ENCODE results near the gene TREH. TPM values are rescaled to one million over a fixed set of nuclear protein-coding genes. Genes with fewer than 3 reads are reported as not detected.

TREH gene
- total RNA-seq, 5 donors from 2014 or later (not counting 1 experiment from before 2014, with no cell fraction given) = not detected

DNA sequence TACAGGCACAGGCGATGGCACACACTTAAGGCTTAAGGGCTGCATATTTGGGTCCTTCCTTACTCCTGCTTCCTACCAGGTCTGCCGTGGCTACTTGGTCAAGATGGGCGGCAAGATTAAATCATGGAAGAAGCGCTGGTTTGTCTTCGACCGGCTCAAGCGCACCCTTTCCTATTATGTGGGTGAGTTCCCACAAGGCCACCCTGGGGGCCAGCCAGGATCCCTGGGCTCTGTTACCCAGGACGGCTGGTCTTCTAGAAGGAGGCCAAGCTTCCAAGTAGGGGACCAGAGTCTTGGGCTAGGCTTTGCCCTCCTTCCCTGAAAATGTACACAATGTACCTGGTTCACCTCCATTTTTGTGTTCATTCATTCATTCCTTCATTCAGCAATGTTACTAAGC is 29.1 kb downstream of the TREH start:
- Mint-ChIP-seq H3K27me3 (no peaks in the 10 kb centered on the region), H3K27ac (no peak overlapping the region), H3K9me3 (no peaks in the 10 kb centered on the region), H3K4me3 (no peak overlapping the region), H3K36me3 (no peaks in the 10 kb centered on the region), H3K4me1 (peaks cover 9 to 10% (median 10%) of the 10 kb centered on the region in 3 donors)
- no peaks in the 10 kb centered on the region for H3K9me3 ChIP-seq
- ChIA-PET POLR2A (no interaction called here), CTCF (no interaction called here)
- H3K4me3 ChIP-seq (ENCODE audit: control insufficient read depth in 1 of 2, extremely low read depth in 1 of 2, low read length in 1 of 2) = no peak overlapping the region
- 98% methylated on average over 5 of the region's 8 CpGs for WGBS (ENCODE audit: insufficient coverage)
- no peak overlapping the region for H3K27ac ChIP-seq (ENCODE audit: low read length)
- DNase-seq = no peak
- H3K36me3 ChIP-seq (ENCODE audit: control insufficient read depth in 2 of 2, extremely low read depth in 1 of 2, insufficient read depth in 1 of 2, low read length in 1 of 2) = no peaks in the 10 kb centered on the region
- H3K27me3 ChIP-seq (replicated peaks in 1 of 2; ENCODE audit: control insufficient read depth in 2 of 2, extremely low read depth in 1 of 2, insufficient read depth in 2 of 2, low read length in 1 of 2) = no peaks in the 10 kb centered on the region
- no peak for ATAC-seq (replicated peaks in 1 of 4)
- peaks cover 0 to 4% of the 10 kb centered on the region in 2 experiments for H3K4me1 ChIP-seq (ENCODE audit: control insufficient read depth in 1 of 2, extremely low read depth in 1 of 2, insufficient read depth in 2 of 2, low read length in 2 of 2)

DNA sequence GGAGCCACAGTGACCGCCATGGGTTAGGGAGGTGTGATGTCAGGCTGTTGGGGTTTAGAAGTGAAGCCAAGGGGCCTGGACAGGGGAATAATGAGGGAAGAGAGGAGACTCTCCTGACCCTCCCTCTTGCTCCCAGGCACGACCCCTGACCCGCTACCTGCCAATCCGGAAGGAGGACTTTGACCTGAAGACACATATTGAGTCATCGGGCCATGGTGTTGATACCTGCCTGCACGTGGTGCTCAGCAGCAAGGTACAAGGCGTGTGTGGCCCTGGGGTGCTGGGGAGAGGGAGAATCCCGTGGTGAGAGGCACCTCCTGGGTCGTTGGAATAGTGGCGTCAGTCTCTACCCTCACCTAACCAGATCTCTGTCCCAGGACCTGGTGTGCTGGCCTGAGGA is 29.5 kb downstream of the TREH start:
- Mint-ChIP-seq H3K36me3 (no peaks in the 10 kb centered on the region), H3K27me3 (no peaks in the 10 kb centered on the region), H3K9me3 (no peaks in the 10 kb centered on the region), H3K4me3 (no peak overlapping the region), H3K27ac (no peak overlapping the region), H3K4me1 (peaks cover 9 to 10% (median 10%) of the 10 kb centered on the region in 3 donors)
- no peaks in the 10 kb centered on the region for H3K9me3 ChIP-seq
- DNase-seq (no peak), ATAC-seq (replicated peaks in 1 of 4) (no peak)
- CTCF ChIA-PET = no interaction called here
- WGBS (ENCODE audit: insufficient coverage) = 70% methylated on average over 2 of the region's 10 CpGs
- H3K27ac ChIP-seq (ENCODE audit: low read length) = no peak overlapping the region
- no peaks in the 10 kb centered on the region for H3K36me3 ChIP-seq (ENCODE audit: control insufficient read depth in 2 of 2, extremely low read depth in 1 of 2, insufficient read depth in 1 of 2, low read length in 1 of 2)
- H3K27me3 ChIP-seq (replicated peaks in 1 of 2; ENCODE audit: control insufficient read depth in 2 of 2, extremely low read depth in 1 of 2, insufficient read depth in 2 of 2, low read length in 1 of 2) = no peaks in the 10 kb centered on the region
- H3K4me1 ChIP-seq (ENCODE audit: control insufficient read depth in 1 of 2, extremely low read depth in 1 of 2, insufficient read depth in 2 of 2, low read length in 2 of 2) = peaks cover 0 to 4% of the 10 kb centered on the region in 2 experiments
- POLR2A ChIA-PET = no interaction called here
- no peak overlapping the region for H3K4me3 ChIP-seq (ENCODE audit: control insufficient read depth in 1 of 2, extremely low read depth in 1 of 2, low read length in 1 of 2)

DNA sequence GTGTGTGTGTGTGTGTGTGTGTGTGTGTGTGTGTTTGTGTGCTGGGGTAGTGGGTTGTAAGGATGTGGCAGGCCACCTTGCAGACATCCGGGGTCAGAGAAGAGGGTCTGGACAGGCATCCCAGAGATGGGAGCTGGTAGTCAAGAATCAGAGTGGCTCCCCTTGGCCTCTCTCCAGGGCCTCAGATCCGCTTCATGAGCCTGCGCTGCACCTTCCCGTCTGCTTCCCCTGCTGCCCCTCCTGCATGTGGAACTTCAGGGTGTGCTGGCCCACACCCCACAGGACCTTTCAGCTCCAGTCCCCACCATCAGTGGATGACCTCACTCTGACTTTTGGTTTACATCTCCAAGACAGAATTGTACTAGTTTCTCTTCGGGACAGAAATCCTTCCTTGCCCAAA is 31.2 kb downstream of the TREH start:
- no peak for DNase-seq
- 92% methylated on average over 4 of the region's 5 CpGs for WGBS (ENCODE audit: insufficient coverage)
- no peaks in the 10 kb centered on the region for H3K36me3 ChIP-seq (ENCODE audit: control insufficient read depth in 2 of 2, extremely low read depth in 1 of 2, insufficient read depth in 1 of 2, low read length in 1 of 2)
- no peaks in the 10 kb centered on the region for H3K36me3 Mint-ChIP-seq
- no peak overlapping the region for H3K27ac ChIP-seq (ENCODE audit: low read length)
- CTCF ChIA-PET = no interaction called here
- peaks cover 9 to 10% (median 10%) of the 10 kb centered on the region in 3 donors for H3K4me1 Mint-ChIP-seq
- H3K9me3 ChIP-seq = no peaks in the 10 kb centered on the region
- ATAC-seq (replicated peaks in 1 of 4) = no peak
- H3K9me3 Mint-ChIP-seq = no peaks in the 10 kb centered on the region
- H3K4me3 Mint-ChIP-seq = no peak overlapping the region
- no peaks in the 10 kb centered on the region for H3K27me3 Mint-ChIP-seq
- peaks cover 0 to 5% of the 10 kb centered on the region in 2 experiments for H3K27me3 ChIP-seq (replicated peaks in 1 of 2; ENCODE audit: control insufficient read depth in 2 of 2, extremely low read depth in 1 of 2, insufficient read depth in 2 of 2, low read length in 1 of 2)
- H3K4me1 ChIP-seq (ENCODE audit: control insufficient read depth in 1 of 2, extremely low read depth in 1 of 2, insufficient read depth in 2 of 2, low read length in 2 of 2) = peaks cover 0 to 4% of the 10 kb centered on the region in 2 experiments
- H3K27ac Mint-ChIP-seq = no peak overlapping the region
- POLR2A ChIA-PET = no interaction called here
- H3K4me3 ChIP-seq (ENCODE audit: control insufficient read depth in 1 of 2, extremely low read depth in 1 of 2, low read length in 1 of 2) = no peak overlapping the region

DNA sequence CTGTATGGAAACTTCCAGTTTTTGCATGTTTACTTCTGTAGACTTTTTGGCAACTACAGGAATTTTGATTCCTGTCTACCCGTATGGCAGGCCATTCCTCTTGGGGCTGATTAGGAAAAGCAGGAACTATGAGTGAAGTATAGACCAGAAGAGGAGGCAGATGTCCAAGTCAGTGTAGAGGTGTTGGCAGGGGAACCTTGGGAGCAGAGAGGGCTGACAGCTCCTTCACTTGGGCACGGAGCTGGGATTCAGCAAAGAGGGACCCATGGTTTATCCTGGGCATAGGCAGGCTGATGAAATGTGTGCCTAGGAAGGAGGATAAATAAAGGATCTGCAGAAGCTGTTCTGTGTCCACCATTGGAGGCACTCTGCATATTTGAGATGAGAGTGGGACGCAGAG is 33.1 kb downstream of the TREH start:
- 80% methylated on average over 2 of the region's 3 CpGs for WGBS (ENCODE audit: insufficient coverage)
- ChIA-PET CTCF (interaction anchor here in 1 of 2 donors (0.6 kb wide), 2 partner anchors 120 to 288 kb away, joined by 3 to 7 read pairs; no protein-coding TSS in a partner anchor), POLR2A (no interaction called here)
- Histone ChIP-seq H3K36me3 (ENCODE audit: control insufficient read depth in 2 of 2, extremely low read depth in 1 of 2, insufficient read depth in 1 of 2, low read length in 1 of 2) (no peaks in the 10 kb centered on the region), H3K9me3 (no peaks in the 10 kb centered on the region), H3K4me3 (ENCODE audit: control insufficient read depth in 1 of 2, extremely low read depth in 1 of 2, low read length in 1 of 2) (no peak overlapping the region), H3K4me1 (ENCODE audit: control insufficient read depth in 1 of 2, extremely low read depth in 1 of 2, insufficient read depth in 2 of 2, low read length in 2 of 2) (no peaks in the 10 kb centered on the region), H3K27me3 (replicated peaks in 1 of 2; ENCODE audit: control insufficient read depth in 2 of 2, extremely low read depth in 1 of 2, insufficient read depth in 2 of 2, low read length in 1 of 2) (peaks cover 0 to 5% of the 10 kb centered on the region in 2 experiments), H3K27ac (ENCODE audit: low read length) (no peak overlapping the region)
- H3K4me3 Mint-ChIP-seq = no peak overlapping the region
- H3K27ac Mint-ChIP-seq = no peak overlapping the region
- DNase-seq (no peak), ATAC-seq (replicated peaks in 1 of 4) (no peak)
- H3K4me1 Mint-ChIP-seq = no peaks in the 10 kb centered on the region
- H3K9me3 Mint-ChIP-seq = no peaks in the 10 kb centered on the region
- no peaks in the 10 kb centered on the region for H3K36me3 Mint-ChIP-seq
- H3K27me3 Mint-ChIP-seq = no peaks in the 10 kb centered on the region

DNA sequence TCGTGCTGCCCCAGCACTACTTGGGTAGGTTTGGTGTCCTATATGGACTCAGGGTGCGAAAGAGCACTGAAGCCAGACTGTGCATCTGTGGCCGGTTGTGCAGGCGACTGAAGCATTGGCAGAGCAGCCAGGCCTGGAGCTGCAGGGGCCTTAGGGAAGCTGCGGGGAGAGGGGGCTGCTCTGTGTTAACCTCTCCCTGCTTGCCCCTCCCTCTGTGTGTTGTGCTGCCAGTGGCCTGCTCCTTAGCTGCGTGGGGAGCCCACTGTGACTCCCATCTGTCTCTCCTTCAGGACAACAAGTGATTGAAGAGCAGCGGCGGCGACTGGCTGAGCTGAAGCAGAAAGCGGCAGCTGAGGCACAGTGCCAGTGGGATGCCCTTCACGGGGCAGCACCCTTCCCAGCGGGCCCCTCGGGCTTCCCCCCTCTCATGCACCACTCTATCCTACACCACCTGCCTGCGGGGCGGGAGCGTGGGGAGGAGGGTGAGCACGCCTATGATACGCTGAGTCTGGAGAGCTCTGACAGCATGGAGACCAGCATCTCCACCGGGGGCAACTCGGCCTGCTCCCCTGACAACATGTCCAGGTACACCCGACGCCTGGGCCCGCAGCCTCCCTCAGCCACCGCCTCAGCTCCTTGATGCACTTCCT is 34.3 kb downstream of the TREH start:
- Mint-ChIP-seq H3K9me3 (no peaks in the 10 kb centered on the region), H3K4me1 (no peaks in the 10 kb centered on the region), H3K27me3 (no peaks in the 10 kb centered on the region), H3K4me3 (no peak overlapping the region), H3K27ac (no peak overlapping the region), H3K36me3 (no peaks in the 10 kb centered on the region)
- Histone ChIP-seq H3K4me3 (ENCODE audit: control insufficient read depth in 1 of 2, extremely low read depth in 1 of 2, low read length in 1 of 2) (no peak overlapping the region), H3K27me3 (replicated peaks in 1 of 2; ENCODE audit: control insufficient read depth in 2 of 2, extremely low read depth in 1 of 2, insufficient read depth in 2 of 2, low read length in 1 of 2) (peaks cover 0 to 7% of the 10 kb centered on the region in 2 experiments), H3K9me3 (no peaks in the 10 kb centered on the region), H3K4me1 (ENCODE audit: control insufficient read depth in 1 of 2, extremely low read depth in 1 of 2, insufficient read depth in 2 of 2, low read length in 2 of 2) (no peaks in the 10 kb centered on the region), H3K27ac (ENCODE audit: low read length) (no peak overlapping the region), H3K36me3 (ENCODE audit: control insufficient read depth in 2 of 2, extremely low read depth in 1 of 2, insufficient read depth in 1 of 2, low read length in 1 of 2) (no peaks in the 10 kb centered on the region)
- ATAC-seq (replicated peaks in 1 of 4) (no peak), DNase-seq (no peak)
- ChIA-PET POLR2A (no interaction called here), CTCF (no interaction called here)
- 94% methylated on average over 12 of the region's 24 CpGs for WGBS (ENCODE audit: insufficient coverage)

DNA sequence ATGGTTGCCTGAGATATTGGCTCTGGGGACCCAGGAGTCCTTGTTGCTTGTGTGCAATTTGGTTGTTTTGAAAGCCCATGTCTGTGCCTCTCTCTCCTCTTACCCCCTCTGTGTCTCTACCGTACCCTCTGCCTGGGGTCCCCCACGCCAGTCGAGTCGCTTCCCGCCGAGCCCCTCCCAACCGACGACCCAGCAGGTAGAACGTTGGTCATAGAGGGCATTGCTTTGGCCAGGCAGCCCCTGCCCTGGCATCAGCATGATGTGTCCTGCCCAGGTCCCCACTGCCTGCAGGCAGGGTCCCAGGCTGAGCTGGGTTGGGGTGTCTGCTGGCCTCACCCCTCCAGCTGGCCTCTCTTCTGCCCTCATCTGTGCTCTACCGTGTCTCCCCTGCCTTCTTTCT is 35.0 kb downstream of the TREH start:
- Histone ChIP-seq H3K27me3 (replicated peaks in 1 of 2; ENCODE audit: control insufficient read depth in 2 of 2, extremely low read depth in 1 of 2, insufficient read depth in 2 of 2, low read length in 1 of 2) (peaks cover 0 to 7% of the 10 kb centered on the region in 2 experiments), H3K4me3 (ENCODE audit: control insufficient read depth in 1 of 2, extremely low read depth in 1 of 2, low read length in 1 of 2) (no peak overlapping the region), H3K4me1 (ENCODE audit: control insufficient read depth in 1 of 2, extremely low read depth in 1 of 2, insufficient read depth in 2 of 2, low read length in 2 of 2) (no peaks in the 10 kb centered on the region), H3K27ac (ENCODE audit: low read length) (no peak overlapping the region), H3K36me3 (ENCODE audit: control insufficient read depth in 2 of 2, extremely low read depth in 1 of 2, insufficient read depth in 1 of 2, low read length in 1 of 2) (no peaks in the 10 kb centered on the region), H3K9me3 (no peaks in the 10 kb centered on the region)
- ATAC-seq (replicated peaks in 1 of 4) (no peak), DNase-seq (no peak)
- Mint-ChIP-seq H3K27ac (no peak overlapping the region), H3K4me3 (no peak overlapping the region), H3K4me1 (no peaks in the 10 kb centered on the region), H3K9me3 (no peaks in the 10 kb centered on the region), H3K27me3 (no peaks in the 10 kb centered on the region), H3K36me3 (no peaks in the 10 kb centered on the region)
- WGBS (ENCODE audit: insufficient coverage) = 96% methylated on average over 8 of the region's 10 CpGs
- ChIA-PET CTCF (no interaction called here), POLR2A (no interaction called here)

DNA sequence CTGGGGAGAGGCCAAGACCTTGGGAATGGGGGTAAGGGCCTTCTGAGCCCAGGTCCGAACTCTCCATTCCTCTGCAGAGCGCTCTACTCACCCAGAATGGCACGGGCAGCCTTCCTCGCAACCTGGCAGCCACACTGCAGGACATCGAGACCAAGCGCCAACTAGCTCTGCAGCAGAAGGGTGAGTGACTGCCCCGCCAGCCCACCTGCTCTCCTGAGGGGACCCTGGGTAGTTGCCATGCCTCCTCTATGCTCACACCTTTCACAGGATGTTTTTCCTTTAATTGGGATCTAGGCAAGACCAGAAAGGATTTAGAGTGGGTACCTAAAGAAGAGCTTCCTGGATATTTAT is 35.5 kb downstream of the TREH start:
- no peaks in the 10 kb centered on the region for H3K4me1 Mint-ChIP-seq
- Histone ChIP-seq H3K9me3 (no peaks in the 10 kb centered on the region), H3K4me1 (ENCODE audit: control insufficient read depth in 1 of 2, extremely low read depth in 1 of 2, insufficient read depth in 2 of 2, low read length in 2 of 2) (no peaks in the 10 kb centered on the region), H3K36me3 (ENCODE audit: control insufficient read depth in 2 of 2, extremely low read depth in 1 of 2, insufficient read depth in 1 of 2, low read length in 1 of 2) (no peaks in the 10 kb centered on the region), H3K27me3 (replicated peaks in 1 of 2; ENCODE audit: control insufficient read depth in 2 of 2, extremely low read depth in 1 of 2, insufficient read depth in 2 of 2, low read length in 1 of 2) (peaks cover 0 to 7% of the 10 kb centered on the region in 2 experiments), H3K4me3 (ENCODE audit: control insufficient read depth in 1 of 2, extremely low read depth in 1 of 2, low read length in 1 of 2) (no peak overlapping the region), H3K27ac (ENCODE audit: low read length) (no peak overlapping the region)
- POLR2A ChIA-PET = no interaction called here
- ATAC-seq (replicated peaks in 1 of 4) = no peak
- no peaks in the 10 kb centered on the region for H3K36me3 Mint-ChIP-seq
- no peaks in the 10 kb centered on the region for H3K27me3 Mint-ChIP-seq
- no peak overlapping the region for H3K27ac Mint-ChIP-seq
- CTCF ChIA-PET = interaction anchor here (0.6 to 0.7 kb wide), 2 partner anchors 53 to 263 kb away, joined by 3 read pairs; no protein-coding TSS in a partner anchor
- no peak for DNase-seq
- no peak overlapping the region for H3K4me3 Mint-ChIP-seq
- 93% methylated on average over 5 of the region's 7 CpGs for WGBS (ENCODE audit: insufficient coverage)
- H3K9me3 Mint-ChIP-seq = no peaks in the 10 kb centered on the region
